ENCODE results near the gene TTLL5.
A peak's percentile ranks its signal among the peaks of the same experiment; 100 is the strongest.

TTLL5 gene

GRCh38 chr14:75970989-75971388 lies 309.9 kb downstream of the TTLL5 start:
- DNase-seq (ENCODE audit: low read depth): no peak

GRCh38 chr14:75971509-75971908 lies 310.5 kb downstream of the TTLL5 start:
- DNase-seq (ENCODE audit: low read depth): no peak

DNA sequence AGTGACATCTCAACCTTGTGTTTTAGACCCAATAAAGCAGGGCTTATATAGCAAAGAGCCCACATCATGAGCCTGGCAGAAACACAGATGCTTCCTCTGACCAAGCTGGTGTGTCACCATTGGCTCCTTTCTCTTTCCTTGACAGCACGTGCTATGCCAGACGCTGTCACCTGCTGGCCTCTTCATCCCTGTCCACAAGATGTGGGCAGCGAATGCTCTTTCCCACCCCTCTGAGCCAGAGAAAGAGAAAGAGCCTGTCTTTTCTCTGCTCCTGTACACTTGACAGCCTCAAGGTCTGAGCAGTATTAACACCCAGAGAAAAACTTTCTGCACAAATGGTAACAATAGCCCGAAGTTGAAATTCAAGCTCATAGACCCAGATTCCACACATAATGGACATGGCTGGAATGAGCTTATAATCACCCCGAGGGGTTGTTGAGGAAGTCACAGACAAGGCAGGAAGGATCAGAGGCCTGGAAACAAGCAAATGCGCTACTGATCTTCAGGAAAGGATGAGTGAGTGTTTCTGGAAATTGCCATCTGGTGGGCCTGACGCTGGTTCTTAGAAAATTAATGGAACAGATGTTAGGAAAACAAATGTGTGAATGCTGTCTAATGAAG lies 311.9 kb downstream of the TTLL5 start:
- no peak for DNase-seq (ENCODE audit: low read depth)

- DNase-seq (ENCODE audit: low read depth): no peak
Measured at GRCh38 chr14:75976826-75977581, 316.0 kb downstream of the TTLL5 start.

DNA sequence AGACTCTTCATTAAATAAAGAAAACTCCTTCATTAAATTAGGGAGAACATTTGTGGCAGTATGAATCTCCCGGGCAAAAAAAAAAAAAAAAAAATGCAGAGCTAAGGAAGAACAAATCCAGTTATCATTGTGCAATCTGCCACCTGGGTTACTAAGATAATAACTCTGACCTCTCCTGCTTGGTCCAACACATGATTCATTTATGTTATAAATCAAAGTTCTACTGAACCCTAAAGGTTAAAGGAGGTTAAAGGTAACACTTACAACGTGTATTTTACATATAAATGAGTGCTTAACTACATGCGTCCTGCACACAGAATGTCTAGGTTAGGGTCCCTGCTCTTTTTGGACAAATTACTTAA lies 316.5 kb downstream of the TTLL5 start:
- no peak for DNase-seq (ENCODE audit: low read depth)

- peak; percentile 8 for DNase-seq (ENCODE audit: low read depth)
Measured at GRCh38 chr14:75978249-75978731, 317.2 kb downstream of the TTLL5 start.

DNA sequence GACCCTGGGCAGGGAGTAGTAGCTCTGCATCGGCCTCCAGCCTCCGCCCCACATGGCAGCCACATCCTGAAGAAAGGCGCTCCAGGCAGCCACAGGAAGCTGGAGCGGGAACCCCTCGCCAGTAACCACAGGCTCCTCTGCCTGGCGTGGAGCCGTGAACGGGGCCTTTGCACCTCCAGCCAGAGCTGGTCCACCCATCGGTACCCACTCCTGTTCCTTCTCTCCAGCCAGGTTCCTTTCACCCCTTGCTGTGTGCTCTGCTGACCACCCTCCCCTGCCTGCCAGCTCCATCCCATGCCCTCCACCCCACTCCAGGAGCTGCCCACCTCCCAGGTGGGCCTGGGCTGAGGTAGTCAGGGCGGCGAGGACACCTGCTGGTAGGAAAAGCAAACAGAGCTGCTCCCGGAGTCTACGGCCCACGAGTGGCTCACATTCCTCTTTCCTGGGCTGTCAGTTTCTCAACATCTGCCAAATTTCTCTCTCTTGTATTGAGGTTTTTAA lies 318.1 kb downstream of the TTLL5 start:
- peak; percentile 9 for DNase-seq (ENCODE audit: low read depth)

DNA sequence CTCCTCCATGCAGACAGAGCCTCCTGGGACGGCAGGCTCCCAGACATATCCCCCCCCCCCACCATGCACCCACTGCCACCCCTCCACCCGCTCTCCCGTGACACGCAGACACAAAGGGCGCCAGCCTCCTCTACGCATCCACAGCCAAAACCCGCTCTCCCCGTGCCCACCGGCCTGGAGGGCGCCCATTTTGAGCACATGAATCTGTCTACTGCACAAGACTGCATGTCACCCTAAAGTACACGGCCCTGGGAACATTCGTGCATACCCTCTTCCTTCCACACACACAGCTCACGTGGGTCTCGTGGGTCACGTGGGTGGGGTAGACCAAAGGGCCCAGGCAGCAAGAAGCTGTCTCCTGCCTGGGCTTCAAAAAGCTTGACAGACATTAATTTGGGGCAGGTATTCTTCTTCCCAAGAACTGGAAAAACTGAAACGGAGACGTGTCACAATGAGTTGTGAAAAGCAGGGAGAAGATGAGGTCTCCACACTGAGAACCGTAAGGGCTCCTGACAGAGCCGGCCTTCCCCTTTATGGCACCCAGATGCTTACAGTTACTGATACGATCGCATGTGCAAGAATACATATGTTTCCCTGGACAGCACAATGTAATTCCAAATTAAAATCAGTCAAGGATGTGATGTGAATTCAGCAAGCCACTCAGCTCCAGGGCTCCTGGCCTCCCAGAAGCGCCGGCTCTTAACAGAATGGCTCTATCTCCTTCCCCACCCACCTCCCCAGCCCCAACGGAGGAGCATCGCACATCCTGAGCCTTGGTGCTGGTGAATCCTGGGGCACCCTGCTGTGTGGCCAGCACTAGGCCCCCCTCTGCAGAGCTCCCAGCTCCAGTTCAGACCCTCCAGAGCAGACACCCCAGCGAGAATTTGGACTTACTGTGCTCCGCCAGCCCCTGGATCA lies 318.9 kb downstream of the TTLL5 start:
- no peak for DNase-seq (ENCODE audit: low read depth)

- DNase-seq (ENCODE audit: low read depth): no peak
Measured at GRCh38 chr14:75980856-75981255, 319.8 kb downstream of the TTLL5 start.

GRCh38 chr14:75981426-75982265 lies 320.6 kb downstream of the TTLL5 start, which contains the start of gene TGFB3:
Gene TGFB3 (minus strand): TSS chr14:75981995. CDS start chr14:75980893, 1,102 bp downstream.
- DNase-seq (ENCODE audit: low read depth): peak; percentile 50

DNA sequence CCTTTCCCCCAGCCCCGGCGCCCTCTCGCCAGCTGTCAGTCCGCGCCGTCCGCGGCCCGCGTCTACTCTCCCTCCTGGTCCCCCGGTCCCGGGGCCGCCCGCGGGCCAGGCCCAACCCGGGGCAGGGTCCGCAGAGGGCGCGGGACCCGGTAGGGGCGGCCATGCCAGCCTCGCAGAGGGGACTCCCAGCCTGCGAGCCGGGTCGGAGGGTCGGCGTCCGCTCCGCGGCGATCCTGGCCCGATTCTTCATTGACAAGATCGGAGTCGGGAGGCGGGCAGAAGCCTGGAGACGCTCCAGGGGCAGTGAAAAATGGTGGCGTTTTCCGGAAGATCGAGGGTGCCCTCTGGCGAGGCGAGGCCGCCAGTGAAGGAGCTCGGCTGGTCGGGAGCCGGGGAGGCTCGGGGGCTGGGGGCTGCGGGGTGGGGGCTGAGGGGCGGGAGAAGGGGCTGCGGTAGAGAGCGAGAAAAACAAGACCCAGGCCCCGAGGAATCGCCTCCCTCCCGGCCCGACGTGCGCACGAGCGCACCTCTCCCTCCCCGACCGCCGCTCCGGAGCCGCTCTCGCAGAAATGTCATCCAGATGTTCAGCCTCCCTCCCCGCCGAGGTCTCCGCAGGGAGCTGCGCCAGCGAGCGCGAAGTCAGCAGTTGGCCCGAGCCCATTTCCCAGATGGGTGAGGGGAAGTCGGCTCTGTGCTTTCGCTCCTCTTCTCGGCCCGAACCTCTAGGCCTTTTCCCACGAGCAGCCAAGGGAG lies 321.4 kb downstream of the TTLL5 start:
- DNase-seq (ENCODE audit: low read depth): peak; percentile 64

DNA sequence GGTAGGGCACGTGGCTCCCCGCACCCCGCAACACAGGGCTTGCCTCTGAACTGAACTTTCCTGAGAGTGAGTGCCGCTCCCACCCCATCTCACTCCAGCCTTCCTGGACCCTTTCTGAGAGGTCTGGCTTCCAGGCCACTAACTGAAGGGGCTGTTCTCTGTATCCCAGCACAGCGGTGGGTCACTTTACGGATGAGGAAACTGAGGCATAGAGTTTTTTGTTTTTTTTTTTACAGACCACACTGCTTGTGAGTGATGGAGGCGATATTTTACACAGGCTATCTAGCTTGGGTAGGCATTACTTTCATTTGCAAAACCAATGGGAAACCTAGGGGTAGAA lies 321.9 kb downstream of the TTLL5 start:
- no peak for DNase-seq (ENCODE audit: low read depth)

DNA sequence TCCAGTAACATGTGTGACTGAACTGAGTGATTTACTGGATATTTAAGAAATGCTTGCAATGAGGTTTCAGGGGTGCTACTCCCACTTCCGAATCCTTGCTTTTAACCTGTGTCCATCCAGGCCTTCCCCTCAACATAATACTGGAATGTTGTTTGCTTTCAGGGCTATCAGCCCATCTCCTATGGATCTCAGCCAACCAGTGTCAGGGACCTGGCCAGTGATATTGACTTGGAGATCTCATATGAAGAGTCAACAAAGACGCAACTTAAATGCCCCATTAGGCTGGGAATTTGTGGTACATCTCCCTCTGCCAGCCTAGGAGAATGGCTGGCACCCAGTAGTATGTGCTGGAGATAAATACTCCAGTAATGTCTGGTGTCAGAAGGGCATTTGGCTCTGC lies 323.6 kb downstream of the TTLL5 start:
- DNase-seq (ENCODE audit: low read depth): no peak

GRCh38 chr14:75985618-75986438 lies 324.8 kb downstream of the TTLL5 start, which contains the start of gene IFT43:
Gene IFT43 (plus strand): TSS chr14:75985763. CDS start chr14:75985787, 24 bp downstream.
- DNase-seq (ENCODE audit: low read depth): peak; percentile 89

GRCh38 chr14:75986439-75986765 lies 325.4 kb downstream of the TTLL5 start:
- no peak for DNase-seq (ENCODE audit: low read depth)

- no peak for DNase-seq (ENCODE audit: low read depth)
Measured at GRCh38 chr14:75987201-75987970, 326.3 kb downstream of the TTLL5 start.

- DNase-seq (ENCODE audit: low read depth): no peak
Measured at GRCh38 chr14:75989134-75989533, 328.1 kb downstream of the TTLL5 start.

DNA sequence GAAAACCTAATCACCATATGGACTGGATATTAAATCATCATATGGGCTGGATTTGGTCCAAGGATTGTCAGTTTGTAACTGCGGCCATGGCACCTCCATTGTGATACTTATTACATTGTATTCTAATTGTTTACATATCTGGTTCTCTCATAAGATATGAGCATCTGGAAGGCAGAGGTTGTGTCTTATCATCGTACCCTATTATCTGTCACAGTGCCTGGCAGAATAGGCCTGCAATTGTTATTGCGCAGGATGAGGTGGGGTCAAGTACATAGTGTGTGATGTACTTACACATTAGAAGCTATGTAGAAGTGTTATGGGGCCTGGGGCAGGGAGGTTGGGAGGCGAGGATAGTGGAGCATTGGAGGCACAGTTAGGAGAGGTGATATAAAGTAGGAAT lies 329.3 kb downstream of the TTLL5 start:
- DNase-seq (ENCODE audit: low read depth): no peak

GRCh38 chr14:75991753-75992152 lies 330.7 kb downstream of the TTLL5 start:
- no peak for DNase-seq (ENCODE audit: low read depth)

Measured in T follicular helper cell (primary cell).